ENCODE data around the gene RPL22L1.
"Not testable (repeated sequence)": the region's sequence is repeated elsewhere in the genome, so short reads cannot be mapped to it uniquely, and the experiment has no call there.

The RPL22L1 gene

GRCh38 chr3:170877311-170877710 is 7.3 kb upstream of the RPL22L1 start:
- not testable (repeated sequence) for DNase-seq

- no peak for DNase-seq
Measured at GRCh38 chr3:170876537-170876936, 6.5 kb upstream of the RPL22L1 start.

- DNase-seq, result no peak
Measured at GRCh38 chr3:170869239-170869590, 780 bp downstream of the RPL22L1 start.

- DNase-seq, result no peak
Measured at GRCh38 chr3:170868577-170869238, 1.3 kb downstream of the RPL22L1 start.

- no peak for DNase-seq
Measured at GRCh38 chr3:170867143-170867937, 2.7 kb downstream of the RPL22L1 start.

GRCh38 chr3:170866499-170866898 is 3.5 kb downstream of the RPL22L1 start:
- no peak for DNase-seq

- DNase-seq, result no peak
Measured at GRCh38 chr3:170865209-170866094, 4.5 kb downstream of the RPL22L1 start.

- DNase-seq, result no peak
Measured at GRCh38 chr3:170864525-170865208, 5.3 kb downstream of the RPL22L1 start.

GRCh38 chr3:170863816-170864215 is 6.2 kb downstream of the RPL22L1 start:
- no peak for DNase-seq

GRCh38 chr3:170862618-170863374 is 7.2 kb downstream of the RPL22L1 start:
- DNase-seq, result no peak

GRCh38 chr3:170858599-170858998 is 11.4 kb downstream of the RPL22L1 start:
- DNase-seq, result no peak

- DNase-seq, result no peak
Measured at GRCh38 chr3:170852324-170852723, 17.7 kb downstream of the RPL22L1 start.

- DNase-seq, result no peak
Measured at GRCh38 chr3:170848292-170848917, 21.6 kb downstream of the RPL22L1 start.

- no peak for DNase-seq
Measured at GRCh38 chr3:170844377-170844776, 25.6 kb downstream of the RPL22L1 start.

GRCh38 chr3:170840291-170840859 is 29.6 kb downstream of the RPL22L1 start:
- no peak for DNase-seq

GRCh38 chr3:170839518-170840100 is 30.4 kb downstream of the RPL22L1 start:
- no peak for DNase-seq

- no peak for DNase-seq
Measured at GRCh38 chr3:170836491-170836890, 33.5 kb downstream of the RPL22L1 start.

- DNase-seq, result no peak
Measured at GRCh38 chr3:170835336-170835735, 34.7 kb downstream of the RPL22L1 start.

GRCh38 chr3:170830580-170830979 is 39.4 kb downstream of the RPL22L1 start:
- no peak for DNase-seq

GRCh38 chr3:170829546-170830272 is 40.3 kb downstream of the RPL22L1 start:
- no peak for DNase-seq

Data from GDM1 (cell line).